Lower leg skin (tissue), 4 donors: ENCODE measurements around the gene SLC5A9. TPM values are rescaled to one million over a fixed set of nuclear protein-coding genes. Genes with fewer than 3 reads are reported as not detected.
"Not testable (repeated sequence)": the region's sequence is repeated elsewhere in the genome, so short reads cannot be mapped to it uniquely, and the experiment has no call there.

Experiments used
- DNase-seq, 2 donors: peaks; one replicate each; pipeline ENCODE4 v3.0.0-alpha.2; 2019; ENCODE audit warnings: low spot score in 2 of 2
- H3K4me3 ChIP-seq: fragments of 200-600 bp; sonication (generic); 2 replicates; pipeline ENCODE4 v1.5.1; 2017; ENCODE audit warnings: mild to moderate bottlenecking, low read depth; ENCODE audit not compliant: poor library complexity, severe bottlenecking
- CTCF ChIP-seq, 3 donors: fragments of 450-650 bp; IDR thresholded peaks; one replicate each; pipeline ENCODE4 v1.5.1; 2016; ENCODE audit warnings: antibody characterized with exemption in 3 of 3, mild to moderate bottlenecking in 3 of 3, moderate library complexity in 2 of 3
- POLR2A ChIP-seq, 2 donors: fragments of 450-650 bp; IDR thresholded peaks; one replicate each; pipeline ENCODE4 v1.6.1; 2016 to 2017; ENCODE audit warnings: antibody characterized with exemption in 2 of 2, mild to moderate bottlenecking in 1 of 2, moderate library complexity in 1 of 2
- WGBS, 2 donors: methylation state at CpG; one replicate each; pipeline ENCODE4 v1.1.5; 2018; 5-methylcytosine and 5-hydroxymethylcytosine counted together
- intact Hi-C: fragments of 100-400 bp; cut with DNase I; formaldehyde crosslinking; loops from one replicate; pipeline ENCODE4 v1.15.0; 2023; ENCODE audit warnings: low total_unique reads
- total RNA-seq, 4 donors: library from RNA; depleted of rRNA; stranded (reverse); fragments of >200 nt; gene quantifications; one replicate each; pipeline ENCODE4 v1.1.0, GENCODE V29; 2016

SLC5A9 gene
- total RNA-seq, 4 donors from 2014 or later = 1.1 to 3.5 (median 1.9) TPM

DNA sequence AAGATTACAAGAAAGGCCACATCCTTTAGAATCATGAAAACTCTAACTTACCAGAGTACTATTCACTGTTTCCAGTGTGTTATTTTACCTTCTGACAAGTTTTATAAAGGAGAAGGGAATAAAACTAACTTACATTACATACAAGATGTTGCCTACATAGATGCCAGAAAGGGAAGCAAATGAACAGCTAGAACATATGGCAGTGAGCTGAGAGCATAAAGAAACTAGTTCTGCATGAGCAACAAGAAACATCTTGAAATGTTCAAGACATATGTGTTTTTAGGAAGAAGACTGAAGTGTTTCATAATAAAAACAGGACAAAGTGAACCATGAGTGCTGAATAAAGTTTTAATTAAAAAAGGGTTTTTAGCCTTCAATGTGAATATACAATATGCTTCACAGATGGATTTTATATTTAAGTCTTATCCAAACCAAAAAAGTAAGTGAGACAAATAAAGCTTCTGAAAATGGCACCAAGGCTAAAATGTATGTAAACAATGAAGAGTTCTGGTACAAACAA lies 39.4 kb downstream of the SLC5A9 start:
- H3K4me3 ChIP-seq = no peak overlapping the region
- intact Hi-C loops = no loop called here
- DNase-seq = no peak
- no peak for TF ChIP-seq POLR2A (IDR thresholded peaks at IDR 0.05)
- TF ChIP-seq CTCF (IDR thresholded peaks at IDR 0.05) = no peak

DNA sequence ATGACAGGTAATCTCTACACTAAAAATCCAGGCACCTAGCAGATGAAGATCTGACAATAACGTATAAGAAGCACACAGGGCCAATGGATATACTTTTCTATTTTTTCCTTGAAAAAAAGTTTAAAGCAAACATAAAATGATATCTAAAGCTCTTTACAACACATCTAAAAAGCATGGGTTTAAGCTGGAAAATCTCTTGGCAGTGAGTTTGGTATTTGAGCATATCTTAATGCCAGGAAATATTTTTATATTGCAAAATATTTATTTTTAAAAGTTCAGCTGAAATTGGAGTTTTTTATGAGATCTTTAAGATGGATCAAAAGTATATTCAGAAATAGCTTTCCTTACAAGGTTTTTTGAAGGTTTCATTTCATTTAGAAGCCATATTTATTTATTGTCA lies 40.5 kb downstream of the SLC5A9 start:
- no peak for DNase-seq
- 44 to 46% methylated on average over 1 of the region's 1 CpG for WGBS, 2 donors
- TF ChIP-seq CTCF (IDR thresholded peaks at IDR 0.05) (no peak), POLR2A (IDR thresholded peaks at IDR 0.05) (no peak)
- intact Hi-C loops = no loop called here
- H3K4me3 ChIP-seq = no peak overlapping the region

- no peak for TF ChIP-seq CTCF (IDR thresholded peaks at IDR 0.05)
- no peak for TF ChIP-seq POLR2A (IDR thresholded peaks at IDR 0.05)
- WGBS, 2 donors = 55 to 60% methylated on average over 2 of the region's 2 CpGs
- DNase-seq = no peak
- H3K4me3 ChIP-seq = no peak overlapping the region
- intact Hi-C loops = no loop called here
These were observed 44.1 kb downstream of the SLC5A9 start for GRCh38 chr1:48266576-48266975.

DNA sequence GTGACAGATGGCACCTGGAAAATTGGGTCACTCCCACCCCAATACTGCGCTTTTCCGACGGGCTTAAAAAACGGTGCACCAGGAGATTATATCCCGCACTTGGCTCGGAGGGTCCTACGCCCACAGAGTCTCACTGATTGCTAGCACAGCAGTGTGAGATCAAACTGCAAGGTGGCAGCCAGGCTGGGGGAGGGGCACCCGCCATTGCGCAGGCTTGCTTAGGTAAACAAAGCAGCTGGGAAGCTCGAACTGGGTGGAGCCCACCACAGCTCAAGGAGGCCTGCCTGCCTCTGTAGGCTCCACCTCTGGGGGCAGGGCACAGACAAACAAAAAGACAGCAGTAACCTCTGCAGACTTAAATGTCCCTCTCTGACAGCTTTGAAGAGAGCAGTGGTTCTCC lies 54.9 kb downstream of the SLC5A9 start:
- 95% methylated on average over 10 of the region's 10 CpGs for WGBS, 2 donors
- H3K4me3 ChIP-seq, DNase-seq, intact Hi-C loops: not testable (repeated sequence)

DNA sequence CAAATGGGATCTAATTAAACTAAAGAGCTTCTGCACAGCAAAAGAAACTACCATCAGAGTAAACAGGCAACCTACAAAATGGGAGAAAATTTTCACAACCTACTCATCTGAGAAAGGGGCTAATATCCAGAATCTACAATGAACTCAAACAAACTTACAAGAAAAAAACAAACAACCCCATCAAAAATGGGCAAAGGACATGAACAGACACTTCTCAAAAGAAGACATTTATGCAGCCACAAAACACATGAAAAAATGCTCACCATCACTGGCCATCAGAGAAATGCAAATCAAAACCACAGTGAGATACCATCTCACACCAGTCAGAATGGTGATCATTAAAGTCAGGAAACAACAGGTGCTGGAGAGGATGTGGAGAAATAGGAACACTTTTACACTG lies 59.8 kb downstream of the SLC5A9 start:
- H3K4me3 ChIP-seq, intact Hi-C loops, DNase-seq: not testable (repeated sequence)

DNA sequence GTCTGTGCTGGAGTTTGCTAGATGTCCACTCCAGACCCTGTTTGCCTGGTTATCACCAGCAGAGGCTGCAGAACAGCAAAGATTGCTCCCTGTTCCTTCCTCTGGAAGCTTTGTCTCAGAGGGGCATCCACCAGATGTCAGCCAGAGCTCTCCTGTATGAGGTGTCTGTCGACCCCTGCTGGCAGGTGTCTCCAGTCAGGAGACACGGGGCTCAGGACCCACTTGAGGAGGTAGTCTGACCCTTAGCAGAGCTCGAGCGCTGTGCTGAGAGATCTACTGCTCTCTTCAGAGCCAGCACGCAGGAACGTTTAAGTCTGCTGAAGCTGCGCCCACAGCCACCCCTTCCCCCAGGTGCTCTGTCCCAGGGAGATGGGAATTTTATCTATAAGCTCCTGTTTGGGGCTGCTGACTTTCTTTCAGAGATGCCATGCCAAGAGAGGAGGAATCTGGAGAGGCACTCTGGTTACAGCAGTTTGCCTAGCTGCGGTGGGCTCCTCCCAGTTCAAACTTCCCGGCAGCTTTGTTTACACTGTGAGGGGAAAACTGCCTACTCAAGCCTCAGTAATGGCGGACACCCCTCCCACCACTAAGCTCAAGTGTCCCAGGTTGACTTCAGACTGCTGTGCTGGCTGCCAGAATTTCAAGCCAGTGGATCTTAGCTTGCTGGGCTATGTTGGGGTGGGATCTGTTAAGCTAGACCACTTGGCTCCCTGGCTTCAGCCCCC lies 62.3 kb downstream of the SLC5A9 start:
- DNase-seq, H3K4me3 ChIP-seq, intact Hi-C loops: not testable (repeated sequence)
- WGBS, 2 donors = 83 to 84% methylated on average over 10 of the region's 10 CpGs

GRCh38 chr1:48285525-48285924 lies 63.0 kb downstream of the SLC5A9 start:
- no peak overlapping the region for H3K4me3 ChIP-seq
- no peak for DNase-seq
- WGBS, 2 donors = 81 to 95% methylated on average over 3 of the region's 3 CpGs
- intact Hi-C loops = no loop called here
- TF ChIP-seq POLR2A (IDR thresholded peaks at IDR 0.05) = no peak
- no peak for TF ChIP-seq CTCF (IDR thresholded peaks at IDR 0.05)
